IPS-20b (cell line): ENCODE results near the gene MAP3K15.

ENCODE experiments used
- H3K27ac ChIP-seq: one replicate; pipeline ENCODE4 v1.5.1; 2013; ENCODE audit warnings: low read length
- H3K27me3 ChIP-seq: 2 replicates; pipeline ENCODE4 v1.6.1; 2013; ENCODE audit warnings: mild to moderate bottlenecking, low read length, inconsistent platforms; ENCODE audit not compliant: insufficient read depth
- H3K36me3 ChIP-seq: 2 replicates; pipeline ENCODE4 v1.6.1; 2013; ENCODE audit warnings: low read depth, mild to moderate bottlenecking, inconsistent platforms, low read length, moderate library complexity; ENCODE audit not compliant: insufficient read depth
- H3K4me1 ChIP-seq: 2 replicates; pipeline ENCODE4 v1.6.1; 2013; ENCODE audit warnings: mild to moderate bottlenecking, control low read depth, inconsistent platforms, low read length, moderate library complexity; ENCODE audit not compliant: insufficient read depth
- H3K4me3 ChIP-seq: 2 replicates; pipeline ENCODE4 v1.5.1; 2013; ENCODE audit warnings: mild to moderate bottlenecking, low read length, inconsistent platforms
- H3K9ac ChIP-seq: 2 replicates; pipeline ENCODE4 v1.6.1; 2013; ENCODE audit warnings: low read depth, mild to moderate bottlenecking, inconsistent platforms, low read length, moderate library complexity
- H3K9me3 ChIP-seq: 2 replicates; pipeline ENCODE4 v1.6.1; 2013; ENCODE audit warnings: mild to moderate bottlenecking, low read depth, low read length, inconsistent platforms; ENCODE audit not compliant: insufficient read depth

The MAP3K15 gene

GRCh38 chrX:19342331-19342906 is 172.9 kb downstream of the MAP3K15 start:
- Histone ChIP-seq H3K9ac (no peak overlapping the region), H3K27me3 (no peaks in the 10 kb centered on the region; the same call in 1 of the 2 replicates), H3K36me3 (no peaks in the 10 kb centered on the region), H3K9me3 (no peaks in the 10 kb centered on the region), H3K4me1 (no peaks in the 10 kb centered on the region), H3K27ac (no peak overlapping the region), H3K4me3 (no peak overlapping the region)

- Histone ChIP-seq H3K27me3 (no peaks in the 10 kb centered on the region), H3K27ac (no peak overlapping the region), H3K4me3 (no peak overlapping the region), H3K36me3 (no peaks in the 10 kb centered on the region), H3K9ac (no peak overlapping the region), H3K9me3 (peaks cover 5% of the 10 kb centered on the region; the same call in 1 of the 2 replicates), H3K4me1 (no peaks in the 10 kb centered on the region)
Observed at GRCh38 chrX:19334945-19335626, 180.2 kb downstream of the MAP3K15 start.

GRCh38 chrX:19332983-19333382 is 182.3 kb downstream of the MAP3K15 start:
- Histone ChIP-seq H3K4me1 (no peaks in the 10 kb centered on the region), H3K9me3 (peaks cover 5% of the 10 kb centered on the region; the same call in 1 of the 2 replicates), H3K27me3 (no peaks in the 10 kb centered on the region), H3K36me3 (no peaks in the 10 kb centered on the region), H3K4me3 (no peak overlapping the region), H3K27ac (no peak overlapping the region), H3K9ac (no peak overlapping the region)

GRCh38 chrX:19331831-19332230 is 183.5 kb downstream of the MAP3K15 start:
- Histone ChIP-seq H3K27me3 (no peaks in the 10 kb centered on the region), H3K9me3 (peaks cover 5% of the 10 kb centered on the region; the same call in 1 of the 2 replicates), H3K9ac (no peak overlapping the region), H3K27ac (no peak overlapping the region), H3K4me3 (no peak overlapping the region), H3K4me1 (no peaks in the 10 kb centered on the region), H3K36me3 (no peaks in the 10 kb centered on the region)

GRCh38 chrX:19326567-19326966 is 188.7 kb downstream of the MAP3K15 start:
- Histone ChIP-seq H3K9ac (no peak overlapping the region), H3K27ac (no peak overlapping the region), H3K27me3 (no peaks in the 10 kb centered on the region), H3K9me3 (no peaks in the 10 kb centered on the region), H3K36me3 (no peaks in the 10 kb centered on the region), H3K4me1 (no peaks in the 10 kb centered on the region), H3K4me3 (no peak overlapping the region)
